K562 (cell line): ENCODE results near the gene CD1D. TPM values are rescaled to one million over a fixed set of nuclear protein-coding genes. Genes with fewer than 3 reads are reported as not detected.
A peak's percentile ranks its signal among the peaks of the same experiment; 100 is the strongest.

Experiments
- ATAC-seq: fragments of 200-7000 bp; cut with Tn5 transposase; 3 replicates; pipeline ENCODE4 v1.9.1; 2020; ENCODE audit warnings: moderate library complexity
- BruUV-seq: library from RNA; stranded (reverse); fragments of 400-500 nt; replicated peaks from 2 replicates; lab custom pipeline; 2021; lab: Mats Ljungman, UMichigan
- CTCF ChIA-PET: fragments of 300-600 bp; formaldehyde crosslinking; extraction: SDS; loops from one replicate; lab custom pipeline; 2021; ENCODE audit warnings: low intra/inter-chr PET ratio; lab: Yijun Ruan, JAX
- POLR2A ChIA-PET: fragments of 300-600, 350-650 bp; sonication (Branson Sonifier 250); formaldehyde crosslinking; extraction: SDS; loops from one replicate; lab custom pipeline; 2021; ENCODE audit warnings: antibody characterized with exemption, inconsistent platforms; lab: Yijun Ruan, JAX
- DNase-seq, 4 experiments: peaks; one replicate each; pipeline versions ENCODE4 v3.0.0 to v3.0.0-alpha.2; 2011 to 2018; ENCODE audit warnings: low spot score in 3 of 4, mixed read lengths in 3 of 4; ENCODE audit errors: extremely low read depth in 1 of 4
- FAIRE-seq: peaks from 2 replicates; lab custom pipeline; 2011; peaks lifted over from hg19 to GRCh38; lab: Jason Lieb, UNC
- H2AFZ ChIP-seq: 2 replicates; pipeline ENCODE4 v1.6.0; 2011; ENCODE audit warnings: low read depth, low read length, control low read depth, inconsistent platforms
- H3K27ac ChIP-seq: fragments of 200-600 bp; 3 replicates; pipeline ENCODE4 v1.8.0; 2011; ENCODE audit warnings: low read depth, mild to moderate bottlenecking, control low read depth, inconsistent platforms, low read length, moderate library complexity, mixed read lengths; ENCODE audit errors: extremely low read depth
- H3K27me3 ChIP-seq, 2 experiments: fragments of 300-600 bp in 1 of 2; 2 replicates in 1 of 2; 3 replicates in 1 of 2; pipeline versions ENCODE4 v1.6.0 to v1.8.0; 2011; ENCODE audit warnings: inconsistent platforms in 2 of 2, low read length in 2 of 2, mild to moderate bottlenecking in 1 of 2, mixed read lengths in 1 of 2, moderate library complexity in 1 of 2; ENCODE audit not compliant: control insufficient read depth in 2 of 2, insufficient read depth in 2 of 2
- H3K36me3 ChIP-seq: fragments of 300-600 bp; 3 replicates; pipeline ENCODE4 v1.8.0; 2011; ENCODE audit warnings: mild to moderate bottlenecking, low read length, inconsistent platforms; ENCODE audit not compliant: control insufficient read depth, insufficient read depth
- H3K4me1 ChIP-seq, 2 experiments: fragments of 200-600 bp in 1 of 2; replicated peaks in 1 of 2; 2 replicates in 1 of 2; 3 replicates in 1 of 2; pipeline versions ENCODE4 v1.5.1 to v1.8.0; 2011; ENCODE audit warnings: inconsistent platforms in 2 of 2, low read length in 2 of 2, mild to moderate bottlenecking in 1 of 2, mixed read lengths in 1 of 2, moderate library complexity in 1 of 2; ENCODE audit not compliant: control insufficient read depth in 2 of 2, insufficient read depth in 2 of 2
- H3K4me2 ChIP-seq: 2 replicates; pipeline ENCODE4 v1.6.1; 2011; ENCODE audit warnings: low read length, control low read depth, inconsistent platforms, mixed read lengths; ENCODE audit not compliant: insufficient read depth
- H3K4me3 ChIP-seq: fragments of 200-600 bp; sonication (generic), shearing (Covaris generic); 2 replicates; pipeline ENCODE4 v1.5.1; 2016; ENCODE audit warnings: control low read depth, inconsistent platforms
- H3K79me2 ChIP-seq: fragments of 200-600 bp; 3 replicates; pipeline ENCODE4 v1.8.0; 2011; ENCODE audit warnings: low read length, inconsistent platforms; ENCODE audit not compliant: control insufficient read depth, insufficient read depth
- H3K9ac ChIP-seq, 2 experiments: 2 replicates each; pipeline versions ENCODE4 v1.6.0 to v1.6.1; 2011; ENCODE audit warnings: low read depth in 2 of 2, low read length in 2 of 2, control low read depth in 1 of 2, inconsistent platforms in 1 of 2, mild to moderate bottlenecking in 1 of 2, mixed read lengths in 1 of 2; ENCODE audit not compliant: insufficient read depth in 1 of 2
- H3K9me1 ChIP-seq: one replicate; pipeline ENCODE4 v1.6.0; 2011; ENCODE audit warnings: inconsistent platforms, mild to moderate bottlenecking, low read length, moderate library complexity; ENCODE audit not compliant: control insufficient read depth, insufficient read depth
- H3K9me3 ChIP-seq: replicated peaks from 2 replicates; pipeline ENCODE4 v1.5.1; 2011; ENCODE audit warnings: low read depth, low read length, inconsistent platforms; ENCODE audit not compliant: control insufficient read depth, insufficient read depth
- H4K20me1 ChIP-seq: replicated peaks from 2 replicates; pipeline ENCODE4 v1.6.1; 2011; ENCODE audit warnings: low read length, inconsistent platforms, mixed read lengths; ENCODE audit not compliant: control insufficient read depth, insufficient read depth
- CCNT2 ChIP-seq: IDR thresholded peaks from 2 replicates; pipeline ENCODE4 v1.6.1; 2011; ENCODE audit warnings: borderline replicate concordance, low read depth, mild to moderate bottlenecking, moderate library complexity, mixed read lengths, low read length; ENCODE audit not compliant: insufficient read length; ENCODE audit errors: extremely low read depth
- SMAD1 ChIP-seq: fragments of 150-350 bp; IDR thresholded peaks from 2 replicates; pipeline ENCODE4 v1.6.1; 2014; ENCODE audit warnings: low read length, low read depth; ENCODE audit not compliant: partially characterized antibody
- TFE3 ChIP-seq: fragments of 450-650 bp; formaldehyde crosslinking; IDR thresholded peaks from 2 replicates; pipeline ENCODE4 v1.4.0; 2020; ENCODE audit warnings: mild to moderate bottlenecking, mixed read lengths
- ZNF133 ChIP-seq: fragments of 250-450 bp; sonication (Bioruptor Pico); IDR thresholded peaks from 2 replicates; pipeline ENCODE4 v1.4.0; 2020; ENCODE audit warnings: mild to moderate bottlenecking
- ZNF263 ChIP-seq: sonication (generic); formaldehyde crosslinking; IDR thresholded peaks from 2 replicates; pipeline ENCODE4 v1.8.0; 2022; ENCODE audit warnings: mild to moderate bottlenecking, missing genetic modification reagents, borderline replicate concordance
- WGBS: fragments of 100-300 bp; shearing (Covaris generic); methylation state at CpG from one replicate; pipeline ENCODE4 v1.1.6; 2016; ENCODE audit warnings: low coverage, mixed read lengths; ENCODE audit not compliant: insufficient coverage; ENCODE audit errors: missing lambda C conversion rate; 5-methylcytosine and 5-hydroxymethylcytosine counted together
- in situ Hi-C: fragments of 300-500 bp; cut with MboI; formaldehyde crosslinking; loops from 4 replicates; pipeline ENCODE4 v1.15.0; 2018; ENCODE audit warnings: inconsistent platforms, mixed read lengths
- intact Hi-C: fragments of 100-400 bp; cut with micrococcal nuclease; formaldehyde crosslinking; loops from 2 replicates; pipeline ENCODE4 v1.14.2; 2022
- polyA plus RNA-seq, 8 experiments: library from polyadenylated mRNA; depleted of rRNA in 4 of 8; stranded (reverse) in 5 of 8; unstranded in 3 of 8; fragments of >200 nt; fragmentation: Nextera tagmentation in 2 of 8; fragmentation: Illumina TruSeq in 1 of 8; extraction: Ambion mirVana in 2 of 8; extraction: Trizol in 1 of 8; gene quantifications; 2 replicates each; pipeline versions ENCODE4 v1.2.1 to v1.2.3, GENCODE V29; 2011 to 2014; ENCODE audit warnings: inconsistent platforms in 1 of 8, missing spikeins in 1 of 8
- total RNA-seq, 7 experiments: library from RNA; depleted of rRNA in 6 of 7; stranded (reverse); fragments of >200 nt in 6 of 7; fragmentation: Illumina TruSeq in 2 of 7; extraction: Trizol in 2 of 7; gene quantifications; 2 replicates each; pipeline versions ENCODE4 v1.2.1 to v1.2.3, GENCODE V29; 2011 to 2021; ENCODE audit warnings: low replicate concordance in 1 of 7

CD1D gene
- total and polyA plus RNA-seq, 9 of the 15 experiments (the other 6 are each of a cell fraction or from before 2014, with no cell fraction given), result 0.03 TPM; not detected in 8

DNA sequence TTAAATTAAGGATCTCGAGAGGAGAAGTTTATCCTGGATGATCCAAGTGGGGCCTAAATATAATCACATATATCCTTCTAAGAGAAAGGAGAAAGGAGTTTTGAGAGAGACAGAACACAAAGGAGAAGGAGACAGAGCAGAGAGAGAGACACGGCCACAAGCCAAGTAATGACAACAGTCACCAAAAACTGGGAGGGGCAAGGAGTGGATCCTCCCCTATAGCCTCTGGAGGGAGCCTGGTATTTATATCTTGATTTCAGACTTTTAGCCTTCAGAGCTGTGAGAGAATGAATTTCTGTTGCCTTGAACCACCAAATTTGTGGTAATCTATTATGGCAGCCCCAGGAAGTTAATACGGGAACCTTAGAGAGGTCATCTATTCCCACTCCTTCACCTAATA, 49.5 kb upstream of the CD1D start:
- WGBS, result 0% methylated on average over 3 of the region's 3 CpGs
- in situ Hi-C loops, result no loop called here

GRCh38 chr1:158140764-158141192, 39.9 kb upstream of the CD1D start:
- H3K9me3 ChIP-seq, result no peaks in the 10 kb centered on the region
- intact Hi-C loops, result no loop called here
- H2AFZ ChIP-seq, result no peak overlapping the region
- ChIA-PET POLR2A (no interaction called here), CTCF (no interaction called here)
- TF ChIP-seq CCNT2 (no peak), TFE3 (peak; percentile 59)
- peaks cover 0 to 2% of the 10 kb centered on the region in 2 experiments; a peak in 2 of 5 replicates for H3K4me1 ChIP-seq
- H3K27me3 ChIP-seq, result no peaks in the 10 kb centered on the region
- BruUV-seq, result no TSS peak
- in situ Hi-C loops, result no loop called here
- H3K9me1 ChIP-seq, result no peaks in the 10 kb centered on the region
- H3K4me3 ChIP-seq, result no peak overlapping the region
- ATAC-seq, result no peak
- FAIRE-seq, result no peak
- no peak overlapping the region for H3K4me2 ChIP-seq
- no peak overlapping the region for H3K9ac ChIP-seq
- WGBS, result 29% methylated on average over 3 of the region's 3 CpGs
- no peak overlapping the region for H3K27ac ChIP-seq
- H3K36me3 ChIP-seq, result no peaks in the 10 kb centered on the region
- no peaks in the 10 kb centered on the region for H3K79me2 ChIP-seq
- no peak for DNase-seq
- H4K20me1 ChIP-seq, result no peaks in the 10 kb centered on the region

More for the DNA sequence above, 49.5 kb upstream of the CD1D start:
- H3K4me1 ChIP-seq, result no peaks in the 10 kb centered on the region; a peak in 1 of 5 replicates
- intact Hi-C loops, result no loop called here
- no peaks in the 10 kb centered on the region for H4K20me1 ChIP-seq
- no peak overlapping the region for H3K4me2 ChIP-seq
- no peak overlapping the region for H3K27ac ChIP-seq
- H3K9me3 ChIP-seq, result no peaks in the 10 kb centered on the region
- H3K27me3 ChIP-seq, result peaks cover 0 to 9% of the 10 kb centered on the region in 2 experiments; a peak in 1 of 5 replicates
- POLR2A ChIA-PET, result no interaction called here
- TF ChIP-seq ZNF263 (CRISPR knock-in tag) (no peak), ZNF133 (CRISPR knock-in tag) (no peak), SMAD1 (no peak)
- H3K9me1 ChIP-seq, result no peaks in the 10 kb centered on the region
- BruUV-seq, result no TSS peak
- H2AFZ ChIP-seq, result no peak overlapping the region
- no peaks in the 10 kb centered on the region for H3K36me3 ChIP-seq
- no peaks in the 10 kb centered on the region for H3K79me2 ChIP-seq
- no peak for FAIRE-seq
- no peak for DNase-seq
- peak; percentile 80 for ATAC-seq
- no peak overlapping the region for H3K4me3 ChIP-seq
- CTCF ChIA-PET, result no interaction called here
- H3K9ac ChIP-seq, result no peak overlapping the region
